GM21737 (cell line): Measurements from ENCODE around the gene SMOC2.
"Not testable (repeated sequence)": the region's sequence is repeated elsewhere in the genome, so short reads cannot be mapped to it uniquely, and the experiment has no call there.

Experiments used
- ATAC-seq: cut with Tn5 transposase; IDR thresholded peaks from one replicate; pipeline ENCODE4 v1.9.1; 2021; ENCODE audit warnings: mild to moderate bottlenecking, moderate library complexity; ENCODE audit not compliant: unreplicated experiment

Gene SMOC2

GRCh38 chr6:168570211-168570610 is 129.2 kb downstream of the SMOC2 start:
- no peak for ATAC-seq

- ATAC-seq, result no peak
Measured at GRCh38 chr6:168571268-168571667, 130.3 kb downstream of the SMOC2 start.

- not testable (repeated sequence) for ATAC-seq
Measured at GRCh38 chr6:168573276-168573835, 132.4 kb downstream of the SMOC2 start.

GRCh38 chr6:168574075-168574698 is 133.2 kb downstream of the SMOC2 start:
- no peak for ATAC-seq

- ATAC-seq, result no peak
Measured at GRCh38 chr6:168574699-168575195, 133.8 kb downstream of the SMOC2 start.

GRCh38 chr6:168575346-168576098 is 134.5 kb downstream of the SMOC2 start:
- no peak for ATAC-seq

- no peak for ATAC-seq
Measured at GRCh38 chr6:168576388-168576787, 135.4 kb downstream of the SMOC2 start.

GRCh38 chr6:168577496-168577895 is 136.5 kb downstream of the SMOC2 start:
- no peak for ATAC-seq

GRCh38 chr6:168578036-168578435 is 137.1 kb downstream of the SMOC2 start:
- no peak for ATAC-seq

GRCh38 chr6:168581236-168581635 is 140.3 kb downstream of the SMOC2 start:
- no peak for ATAC-seq

GRCh38 chr6:168581706-168582105 is 140.7 kb downstream of the SMOC2 start:
- ATAC-seq, result no peak

GRCh38 chr6:168582571-168582981 is 141.6 kb downstream of the SMOC2 start:
- no peak for ATAC-seq

GRCh38 chr6:168583126-168583525 is 142.1 kb downstream of the SMOC2 start:
- ATAC-seq, result no peak

GRCh38 chr6:168583821-168584220 is 142.8 kb downstream of the SMOC2 start:
- no peak for ATAC-seq

GRCh38 chr6:168584249-168584648 is 143.3 kb downstream of the SMOC2 start:
- no peak for ATAC-seq

GRCh38 chr6:168584671-168585070 is 143.7 kb downstream of the SMOC2 start:
- no peak for ATAC-seq

GRCh38 chr6:168585441-168585840 is 144.5 kb downstream of the SMOC2 start:
- ATAC-seq, result no peak

GRCh38 chr6:168589275-168589674 is 148.3 kb downstream of the SMOC2 start:
- ATAC-seq, result no peak

GRCh38 chr6:168590406-168590805 is 149.4 kb downstream of the SMOC2 start:
- no peak for ATAC-seq

GRCh38 chr6:168596344-168596743 is 155.4 kb downstream of the SMOC2 start:
- ATAC-seq, result no peak

- ATAC-seq, result no peak
Measured at GRCh38 chr6:168597471-168597875, 156.5 kb downstream of the SMOC2 start.
